ENCODE data around the gene PLCXD3. TPM values are rescaled to one million over a fixed set of nuclear protein-coding genes. Genes with fewer than 3 reads are reported as not detected.

The PLCXD3 gene
- total and polyA plus RNA-seq, 10 of the 15 experiments (the other 5 are each of a cell fraction or from before 2014, with no cell fraction given): not detected

DNA sequence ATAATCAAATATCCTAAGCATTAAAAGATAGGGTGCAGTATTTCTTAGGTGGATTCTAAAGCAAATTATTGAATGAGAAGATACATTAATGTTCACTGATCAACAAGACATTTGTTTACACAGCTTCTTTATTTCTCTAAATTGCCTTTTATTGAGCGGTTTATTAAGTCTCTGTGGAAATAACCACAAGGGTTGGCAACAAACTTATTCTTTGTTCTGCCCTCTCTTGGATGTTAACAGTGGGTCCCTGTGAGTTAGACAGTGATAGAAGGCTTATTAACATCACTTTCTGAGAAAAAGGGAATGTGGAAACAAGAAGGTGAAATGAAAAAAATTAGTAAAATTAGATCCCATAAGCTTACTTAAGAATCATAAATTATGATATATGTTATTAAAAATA lies 214.3 kb downstream of the PLCXD3 start:
- in situ Hi-C loops (cut with MboI): loop anchor here (25.0 kb wide), 1 partner anchor 541 kb away; no protein-coding TSS in a partner anchor
- BruUV-seq (replicated peaks): no TSS peak
- Histone ChIP-seq H3K4me2 (ENCODE audit: control insufficient read depth, insufficient read depth) (no peak overlapping the region), H3K4me1 (ENCODE audit: control insufficient read depth, insufficient read depth, low read length) (no peaks in the 10 kb centered on the region), H3K9ac (ENCODE audit: control insufficient read depth, insufficient read depth, low read length) (no peak overlapping the region), H4K20me1 (ENCODE audit: control insufficient read depth, insufficient read depth) (no peaks in the 10 kb centered on the region), H3K4me3 (no peak overlapping the region), H3K27ac (ENCODE audit: control insufficient read depth, insufficient read depth) (no peak overlapping the region), H3K9me3 (replicated peaks; ENCODE audit: control insufficient read depth, insufficient read depth, low read length) (no peaks in the 10 kb centered on the region), H3K36me3 (ENCODE audit: control insufficient read depth in 2 of 2, insufficient read depth in 2 of 2, low read length in 1 of 2) (no peaks in the 10 kb centered on the region), H3K79me2 (ENCODE audit: control insufficient read depth, insufficient read depth, low read length) (no peaks in the 10 kb centered on the region), H3K27me3 (replicated peaks in 1 of 2; ENCODE audit: control insufficient read depth in 2 of 2, insufficient read depth in 2 of 2, low read length in 1 of 2) (no peaks in the 10 kb centered on the region), H2AFZ (ENCODE audit: control insufficient read depth, low read depth, low read length) (no peak overlapping the region)
- 0% methylated on average over 1 of the region's 1 CpG for WGBS (ENCODE audit: insufficient coverage, insufficient replicate concordance, low lambda C conversion rate, missing lambda C conversion rate)
- no peak for TF ChIP-seq LARP7 (IDR thresholded peaks at IDR 0.05)
- no peak for FAIRE-seq
- no peak for ATAC-seq
- SMC1A ChIA-PET (ENCODE audit: uncharacterized antibody, unreplicated experiment): interaction anchor here (1.4 kb wide), 1 partner anchor 31 kb away, joined by 3 read pairs; no protein-coding TSS in a partner anchor
- DNase-seq (ENCODE audit: low read depth, low spot score): no peak
- RAD21 ChIA-PET (ENCODE audit: unreplicated experiment): no interaction called here
- POLR2A ChIA-PET: no interaction called here
- intact Hi-C loops (cut with micrococcal nuclease; ENCODE audit: unreplicated experiment): no loop called here
- CTCF ChIA-PET: no interaction called here

DNA sequence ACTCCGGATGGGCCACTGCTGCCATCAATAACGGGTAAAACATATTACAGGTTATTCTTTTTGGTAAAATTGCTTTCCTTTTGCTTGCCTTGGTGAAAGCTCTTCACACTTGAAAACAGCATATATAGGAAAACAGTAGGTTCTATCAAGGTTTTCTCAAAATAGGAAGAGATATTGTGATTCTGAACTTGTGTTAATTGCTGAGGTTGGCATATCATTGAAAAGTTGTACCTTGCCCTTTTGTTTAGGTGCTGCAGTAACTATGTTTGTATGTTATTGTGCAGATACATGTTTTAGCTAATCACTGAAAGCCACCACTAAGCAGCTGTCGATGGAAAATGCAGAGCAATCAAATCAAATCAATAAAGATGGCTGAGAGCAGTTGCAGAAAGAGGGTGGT lies 219.1 kb downstream of the PLCXD3 start:
- TF ChIP-seq TCF3 (IDR thresholded peaks at IDR 0.05; ENCODE audit: borderline replicate concordance, insufficient read depth, low read depth, low read length) (no peak), FOS (IDR thresholded peaks at IDR 0.05; ENCODE audit: borderline replicate concordance, extremely low read depth, insufficient read length) (no peak), FOXM1 (IDR thresholded peaks at IDR 0.05; ENCODE audit: low read depth, low read length) (no peak), ELK1 (IDR thresholded peaks at IDR 0.05; ENCODE audit: low read depth, low read length) (no peak)
- intact Hi-C loops (cut with micrococcal nuclease; ENCODE audit: unreplicated experiment): no loop called here
- CTCF ChIA-PET: no interaction called here
- Histone ChIP-seq H3K9ac (ENCODE audit: control insufficient read depth, insufficient read depth, low read length) (no peak overlapping the region), H3K9me3 (replicated peaks; ENCODE audit: control insufficient read depth, insufficient read depth, low read length) (no peaks in the 10 kb centered on the region; the same call in 2 of the 3 replicates), H2AFZ (ENCODE audit: control insufficient read depth, low read depth, low read length) (no peak overlapping the region), H4K20me1 (ENCODE audit: control insufficient read depth, insufficient read depth) (no peaks in the 10 kb centered on the region), H3K4me1 (ENCODE audit: control insufficient read depth, insufficient read depth, low read length) (no peaks in the 10 kb centered on the region), H3K36me3 (ENCODE audit: control insufficient read depth in 2 of 2, insufficient read depth in 2 of 2, low read length in 1 of 2) (no peaks in the 10 kb centered on the region), H3K4me2 (ENCODE audit: control insufficient read depth, insufficient read depth) (no peak overlapping the region), H3K4me3 (no peak overlapping the region), H3K27me3 (replicated peaks in 1 of 2; ENCODE audit: control insufficient read depth in 2 of 2, insufficient read depth in 2 of 2, low read length in 1 of 2) (no peaks in the 10 kb centered on the region), H3K27ac (ENCODE audit: control insufficient read depth, insufficient read depth) (no peak overlapping the region), H3K79me2 (ENCODE audit: control insufficient read depth, insufficient read depth, low read length) (no peaks in the 10 kb centered on the region)
- RAD21 ChIA-PET (ENCODE audit: unreplicated experiment): no interaction called here
- DNase-seq (ENCODE audit: low read depth, low spot score) (no peak), FAIRE-seq (no peak), ATAC-seq (no peak)
- POLR2A ChIA-PET: no interaction called here
- 12% methylated on average over 3 of the region's 3 CpGs for WGBS (ENCODE audit: insufficient coverage, insufficient replicate concordance, low lambda C conversion rate, missing lambda C conversion rate)
- in situ Hi-C loops (cut with MboI): loop anchor here (25.0 kb wide), 1 partner anchor 546 kb away; no protein-coding TSS in a partner anchor
- SMC1A ChIA-PET (ENCODE audit: uncharacterized antibody, unreplicated experiment): interaction anchor here (1.6 kb wide), 1 partner anchor 12 kb away, joined by 3 read pairs; no protein-coding TSS in a partner anchor
- no TSS peak for BruUV-seq (replicated peaks)
